Measurements from ENCODE around the gene SYNJ2BP.
"Not testable (repeated sequence)": the region's sequence is repeated elsewhere in the genome, so short reads cannot be mapped to it uniquely, and the experiment has no call there.

SYNJ2BP gene

DNA sequence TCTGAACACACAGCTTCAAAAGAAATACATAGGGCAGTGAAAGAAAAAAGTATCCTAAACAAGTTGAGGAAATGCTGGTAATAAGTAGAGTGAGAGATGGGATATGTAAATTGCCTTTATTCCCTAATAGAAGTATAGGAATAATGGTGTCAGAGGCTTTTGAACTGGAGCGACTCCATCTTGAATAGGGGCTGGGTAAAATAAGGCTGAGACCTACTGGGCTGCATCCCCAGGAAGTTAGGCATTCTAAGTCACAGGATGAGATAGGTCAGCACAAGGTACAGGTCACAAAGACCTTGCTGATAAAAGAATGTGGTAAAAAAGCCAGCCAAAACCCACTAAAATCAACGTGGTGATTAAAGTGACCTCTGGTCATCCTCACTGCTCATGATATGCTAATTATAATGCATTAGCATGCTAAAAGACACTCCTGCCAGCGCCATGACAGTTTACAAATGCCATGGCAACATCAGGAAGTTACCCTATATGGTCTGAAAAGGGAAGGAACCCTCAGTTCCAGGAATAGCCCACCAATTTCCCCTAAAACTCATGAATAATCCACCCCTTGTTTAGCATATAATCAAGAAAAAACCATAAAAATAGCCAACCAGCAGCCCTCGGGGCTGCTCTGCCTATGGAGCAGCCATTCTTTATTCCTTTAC is 2.5 kb upstream of the SYNJ2BP start:
- not testable (repeated sequence) for H3K27ac ChIP-seq (ENCODE audit: insufficient read depth, low read depth, low read length, poor library complexity, severe bottlenecking); H3K4me3 ChIP-seq (ENCODE audit: insufficient read depth, low read depth, low read length); H3K4me1 ChIP-seq (ENCODE audit: control insufficient read depth, insufficient read depth, low read length); H3K9me3 ChIP-seq (ENCODE audit: control insufficient read depth, low read length); H3K36me3 ChIP-seq (ENCODE audit: control insufficient read depth, insufficient read depth, low read length); H3K27me3 ChIP-seq (ENCODE audit: control insufficient read depth, insufficient read depth, low read length, poor library complexity, severe bottlenecking)
- WGBS, 2 experiments, result 62 to 69% methylated on average over 4 of the region's 4 CpGs

DNA sequence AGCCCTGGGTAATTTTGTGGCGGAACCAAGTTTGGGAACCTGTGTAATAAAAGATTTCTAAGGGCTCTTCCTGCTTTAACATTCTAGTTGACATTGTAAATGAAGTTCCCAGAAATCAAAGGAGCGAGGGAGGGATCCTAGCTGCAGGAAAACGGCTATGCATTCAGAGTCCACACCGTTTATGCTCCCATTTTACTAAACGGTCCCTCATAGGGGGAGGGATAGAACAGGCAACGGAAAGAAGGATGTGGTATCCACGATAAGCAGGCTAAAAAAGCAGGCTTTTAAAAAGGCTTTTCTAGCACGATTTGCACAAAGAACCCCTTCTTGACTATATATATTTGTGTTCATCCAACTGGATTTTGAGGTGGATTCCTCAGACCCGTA is 559 bp downstream of the SYNJ2BP start:
- peaks cover 6% of the 10 kb centered on the region for H3K4me1 ChIP-seq (ENCODE audit: control insufficient read depth, insufficient read depth, low read length)
- H3K27ac ChIP-seq (ENCODE audit: insufficient read depth, low read depth, low read length, poor library complexity, severe bottlenecking), result no peak overlapping the region
- H3K9me3 ChIP-seq (ENCODE audit: control insufficient read depth, low read length), result no peaks in the 10 kb centered on the region
- WGBS, 2 experiments, result 5% methylated on average over 8 to 9 of the region's 9 CpGs
- H3K36me3 ChIP-seq (ENCODE audit: control insufficient read depth, insufficient read depth, low read length), result no peaks in the 10 kb centered on the region
- H3K27me3 ChIP-seq (ENCODE audit: control insufficient read depth, insufficient read depth, low read length, poor library complexity, severe bottlenecking), result no peaks in the 10 kb centered on the region
- H3K4me3 ChIP-seq (ENCODE audit: insufficient read depth, low read depth, low read length), result peak overlapping the region; percentile 88

DNA sequence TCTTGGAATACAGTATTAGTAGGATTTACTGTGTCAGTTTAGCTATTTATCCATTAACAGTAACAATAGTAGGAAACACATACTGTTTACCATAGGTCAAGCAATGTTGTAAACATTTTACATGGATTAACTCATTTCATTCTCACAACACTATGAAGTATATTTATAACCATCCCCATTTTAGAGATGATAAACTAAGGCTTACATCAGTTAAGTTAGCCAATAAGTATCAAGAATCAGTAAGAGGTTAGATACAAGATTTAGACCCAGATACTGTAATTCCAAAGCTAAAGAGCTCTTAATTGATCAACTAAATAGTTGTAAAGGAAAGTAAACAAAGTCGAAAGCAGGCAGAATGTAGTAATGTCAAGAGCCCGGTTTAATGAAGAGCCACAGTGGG is 1.1 kb downstream of the SYNJ2BP start:
- H3K27ac ChIP-seq (ENCODE audit: insufficient read depth, low read depth, low read length, poor library complexity, severe bottlenecking), result no peak overlapping the region
- H3K27me3 ChIP-seq (ENCODE audit: control insufficient read depth, insufficient read depth, low read length, poor library complexity, severe bottlenecking), result no peaks in the 10 kb centered on the region
- peaks cover 6% of the 10 kb centered on the region for H3K4me1 ChIP-seq (ENCODE audit: control insufficient read depth, insufficient read depth, low read length)
- 56 to 63% methylated on average over 2 of the region's 2 CpGs for WGBS, 2 experiments
- H3K9me3 ChIP-seq (ENCODE audit: control insufficient read depth, low read length), result no peaks in the 10 kb centered on the region
- no peak overlapping the region for H3K4me3 ChIP-seq (ENCODE audit: insufficient read depth, low read depth, low read length)
- H3K36me3 ChIP-seq (ENCODE audit: control insufficient read depth, insufficient read depth, low read length), result no peaks in the 10 kb centered on the region

DNA sequence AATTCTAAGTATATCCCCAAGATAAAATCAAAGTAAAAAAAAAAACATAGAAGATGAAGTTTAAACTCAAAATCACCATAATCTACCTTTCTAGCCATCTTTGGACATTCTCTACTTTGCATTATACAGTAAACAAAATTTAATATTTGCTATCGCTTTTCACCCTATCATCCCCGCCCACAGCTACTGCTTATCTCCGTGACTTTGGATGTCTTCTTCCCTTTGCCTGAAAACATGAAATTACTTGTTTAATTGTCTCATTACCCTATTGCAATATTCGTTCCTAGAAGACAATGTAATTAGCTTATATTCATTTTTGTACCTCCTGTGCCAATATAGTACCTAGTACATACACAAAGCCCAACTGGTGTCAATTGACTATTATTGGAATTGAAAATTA is 9.3 kb downstream of the SYNJ2BP start:
- no peaks in the 10 kb centered on the region for H3K9me3 ChIP-seq (ENCODE audit: control insufficient read depth, low read length)
- no peak overlapping the region for H3K4me3 ChIP-seq (ENCODE audit: insufficient read depth, low read depth, low read length)
- no peaks in the 10 kb centered on the region for H3K4me1 ChIP-seq (ENCODE audit: control insufficient read depth, insufficient read depth, low read length)
- H3K27ac ChIP-seq (ENCODE audit: insufficient read depth, low read depth, low read length, poor library complexity, severe bottlenecking), result no peak overlapping the region
- H3K27me3 ChIP-seq (ENCODE audit: control insufficient read depth, insufficient read depth, low read length, poor library complexity, severe bottlenecking), result no peaks in the 10 kb centered on the region
- no peaks in the 10 kb centered on the region for H3K36me3 ChIP-seq (ENCODE audit: control insufficient read depth, insufficient read depth, low read length)
- WGBS, 2 experiments, result 88 to 98% methylated on average over 4 of the region's 4 CpGs

DNA sequence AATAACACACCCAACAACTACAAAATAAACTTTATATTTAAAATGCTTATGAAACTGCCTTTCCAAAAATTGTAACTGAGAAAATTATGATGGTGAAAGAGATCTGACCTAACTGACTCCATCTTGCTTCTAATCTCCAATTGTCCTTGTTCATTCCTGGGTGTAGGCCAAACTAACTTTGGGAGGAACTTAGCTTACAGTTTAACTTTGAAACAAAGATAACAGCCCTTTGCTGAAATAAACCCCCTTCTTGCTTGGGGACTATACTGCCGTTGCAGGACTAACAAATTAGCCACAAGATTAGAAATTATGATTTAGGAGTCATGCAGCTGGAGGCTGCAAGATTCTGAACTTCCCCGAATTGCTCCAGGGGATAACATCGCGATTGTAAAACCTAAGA is 10.7 kb downstream of the SYNJ2BP start:
- H3K9me3 ChIP-seq (ENCODE audit: control insufficient read depth, low read length); H3K36me3 ChIP-seq (ENCODE audit: control insufficient read depth, insufficient read depth, low read length); H3K4me3 ChIP-seq (ENCODE audit: insufficient read depth, low read depth, low read length); H3K4me1 ChIP-seq (ENCODE audit: control insufficient read depth, insufficient read depth, low read length); H3K27ac ChIP-seq (ENCODE audit: insufficient read depth, low read depth, low read length, poor library complexity, severe bottlenecking); H3K27me3 ChIP-seq (ENCODE audit: control insufficient read depth, insufficient read depth, low read length, poor library complexity, severe bottlenecking): not testable (repeated sequence)
- 92% methylated on average over 4 of the region's 4 CpGs for WGBS, 2 experiments

DNA sequence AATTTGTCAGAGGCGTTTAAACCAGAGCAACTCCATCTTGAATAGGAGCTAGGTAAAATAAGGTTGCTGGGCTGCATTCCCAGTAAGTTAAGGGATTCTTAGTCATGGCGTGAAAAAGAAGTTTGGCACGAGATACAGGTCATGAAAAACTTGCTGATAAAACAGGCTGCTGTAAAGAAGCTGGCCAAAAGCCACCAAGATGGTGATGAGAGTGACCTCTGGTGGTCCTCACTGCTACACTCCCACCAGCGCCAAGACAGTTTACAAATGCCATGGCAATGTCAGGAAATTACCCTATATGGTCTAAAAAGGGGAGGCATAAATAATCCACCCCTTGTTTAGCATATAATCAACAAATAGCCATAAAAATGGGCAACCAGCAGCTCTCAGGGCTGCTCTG is 13.6 kb downstream of the SYNJ2BP start:
- not testable (repeated sequence) for H3K27ac ChIP-seq (ENCODE audit: insufficient read depth, low read depth, low read length, poor library complexity, severe bottlenecking); H3K4me1 ChIP-seq (ENCODE audit: control insufficient read depth, insufficient read depth, low read length); H3K9me3 ChIP-seq (ENCODE audit: control insufficient read depth, low read length); H3K36me3 ChIP-seq (ENCODE audit: control insufficient read depth, insufficient read depth, low read length); H3K4me3 ChIP-seq (ENCODE audit: insufficient read depth, low read depth, low read length); H3K27me3 ChIP-seq (ENCODE audit: control insufficient read depth, insufficient read depth, low read length, poor library complexity, severe bottlenecking)
- 57 to 76% methylated on average over 3 to 4 of the region's 4 CpGs for WGBS, 2 experiments

DNA sequence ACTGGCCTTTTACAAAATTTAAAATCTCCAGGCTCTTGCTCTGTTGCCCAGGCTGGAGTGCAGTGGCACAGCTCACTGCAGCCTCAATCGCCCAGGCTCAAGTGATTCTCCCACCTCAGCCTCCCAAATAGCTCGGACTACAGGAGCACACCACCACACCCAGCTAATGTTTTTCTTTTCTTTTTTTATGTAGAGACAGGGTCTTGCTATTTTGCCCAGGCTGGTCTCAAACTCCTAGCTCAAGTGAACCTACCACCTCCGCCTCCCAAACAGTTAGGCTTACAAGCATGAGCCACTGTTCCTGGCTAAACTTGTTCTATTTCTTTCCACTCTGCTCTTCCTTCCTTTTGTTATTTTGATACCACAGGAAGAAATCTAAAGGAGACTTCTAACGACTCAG is 15.2 kb downstream of the SYNJ2BP start:
- H3K4me1 ChIP-seq (ENCODE audit: control insufficient read depth, insufficient read depth, low read length), result no peaks in the 10 kb centered on the region
- H3K27ac ChIP-seq (ENCODE audit: insufficient read depth, low read depth, low read length, poor library complexity, severe bottlenecking), result no peak overlapping the region
- 73 to 83% methylated on average over 4 of the region's 4 CpGs for WGBS, 2 experiments
- no peaks in the 10 kb centered on the region for H3K27me3 ChIP-seq (ENCODE audit: control insufficient read depth, insufficient read depth, low read length, poor library complexity, severe bottlenecking)
- H3K36me3 ChIP-seq (ENCODE audit: control insufficient read depth, insufficient read depth, low read length), result no peaks in the 10 kb centered on the region
- H3K9me3 ChIP-seq (ENCODE audit: control insufficient read depth, low read length), result no peaks in the 10 kb centered on the region
- H3K4me3 ChIP-seq (ENCODE audit: insufficient read depth, low read depth, low read length), result no peak overlapping the region

DNA sequence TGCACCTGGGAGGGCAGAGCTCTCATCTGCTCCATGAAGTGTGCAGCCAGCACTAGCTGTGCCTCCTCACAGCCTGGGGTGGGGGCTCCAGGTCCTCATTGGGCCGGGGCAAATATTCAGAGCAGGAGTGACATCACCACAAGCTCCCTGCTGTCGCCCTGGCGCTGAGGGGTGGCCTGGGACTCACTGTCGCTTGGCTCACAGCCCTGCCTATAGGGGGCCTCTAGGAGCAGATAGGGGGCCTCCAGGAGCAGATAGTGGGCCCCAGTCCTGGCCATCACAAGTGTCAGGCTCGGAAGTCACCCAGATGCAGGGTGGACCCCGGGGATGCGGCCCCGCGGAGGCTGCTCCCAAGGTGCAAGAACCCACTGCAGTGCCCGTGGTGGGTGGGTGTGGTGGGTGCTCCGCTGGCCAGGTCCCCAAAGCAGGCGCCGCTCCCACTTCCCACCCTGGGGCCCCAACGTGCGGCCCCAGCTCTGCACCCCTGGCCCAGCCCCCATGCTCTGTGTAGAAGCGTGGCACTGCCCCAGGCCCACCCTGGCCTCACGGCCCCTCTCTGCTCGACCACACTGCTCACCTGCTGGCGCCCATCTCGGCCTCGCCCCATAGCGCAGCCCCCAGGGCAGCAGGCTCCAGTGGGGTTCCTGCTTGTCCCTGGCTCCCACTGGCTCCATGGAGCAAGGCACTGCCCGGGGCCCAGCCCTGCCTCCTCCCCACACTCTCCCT is 18.0 kb downstream of the SYNJ2BP start:
- 94 to 96% methylated on average over 23 of the region's 23 CpGs for WGBS, 2 experiments
- H3K27ac ChIP-seq (ENCODE audit: insufficient read depth, low read depth, low read length, poor library complexity, severe bottlenecking), result no peak overlapping the region
- H3K36me3 ChIP-seq (ENCODE audit: control insufficient read depth, insufficient read depth, low read length), result no peaks in the 10 kb centered on the region
- H3K4me3 ChIP-seq (ENCODE audit: insufficient read depth, low read depth, low read length), result no peak overlapping the region
- H3K27me3 ChIP-seq (ENCODE audit: control insufficient read depth, insufficient read depth, low read length, poor library complexity, severe bottlenecking), result no peaks in the 10 kb centered on the region
- no peaks in the 10 kb centered on the region for H3K4me1 ChIP-seq (ENCODE audit: control insufficient read depth, insufficient read depth, low read length)
- H3K9me3 ChIP-seq (ENCODE audit: control insufficient read depth, low read length), result no peaks in the 10 kb centered on the region

DNA sequence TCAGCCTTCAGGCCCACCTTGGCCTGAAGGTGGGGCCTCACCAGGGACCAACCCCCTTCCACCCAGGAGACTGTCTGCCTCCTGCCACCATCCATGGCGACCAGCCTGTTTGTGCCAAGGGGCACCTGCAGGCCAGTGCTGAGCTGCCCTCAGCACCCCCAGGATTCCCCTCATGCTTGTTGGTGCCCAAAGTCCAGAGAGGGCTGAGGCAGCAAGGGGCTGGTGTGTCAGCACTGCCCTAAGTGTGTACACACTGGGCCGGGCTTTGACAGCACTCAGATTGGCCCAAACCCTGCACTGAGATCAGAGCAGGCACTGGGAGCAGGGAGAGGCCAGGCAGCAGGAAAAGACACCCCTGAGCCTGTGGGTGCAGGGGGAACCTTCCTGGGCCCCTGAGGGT is 18.6 kb downstream of the SYNJ2BP start:
- 97 to 98% methylated on average over 2 of the region's 2 CpGs for WGBS, 2 experiments

DNA sequence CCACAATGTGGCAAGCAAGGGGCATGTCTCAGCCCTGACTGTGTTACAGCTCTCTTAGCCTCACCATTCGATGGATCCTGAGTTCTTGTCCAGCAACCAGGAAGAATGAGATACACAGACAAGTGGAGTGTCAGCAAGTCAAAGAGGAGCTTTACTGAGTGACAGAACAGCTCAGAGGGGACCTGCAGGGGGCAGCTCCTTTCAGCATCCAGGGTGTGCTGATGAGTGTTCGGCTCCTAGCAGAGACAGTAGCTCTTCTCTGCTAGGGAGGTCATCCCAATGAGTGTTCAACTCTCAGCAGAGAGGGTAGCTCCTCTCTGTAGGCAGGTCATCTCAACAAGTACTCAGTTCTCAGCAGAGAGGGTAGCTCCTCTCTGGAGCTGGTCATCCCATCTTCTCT is 19.1 kb downstream of the SYNJ2BP start:
- Histone ChIP-seq H3K4me1 (ENCODE audit: control insufficient read depth, insufficient read depth, low read length) (no peaks in the 10 kb centered on the region), H3K9me3 (ENCODE audit: control insufficient read depth, low read length) (no peaks in the 10 kb centered on the region), H3K27me3 (ENCODE audit: control insufficient read depth, insufficient read depth, low read length, poor library complexity, severe bottlenecking) (no peaks in the 10 kb centered on the region), H3K27ac (ENCODE audit: insufficient read depth, low read depth, low read length, poor library complexity, severe bottlenecking) (no peak overlapping the region), H3K36me3 (ENCODE audit: control insufficient read depth, insufficient read depth, low read length) (no peaks in the 10 kb centered on the region), H3K4me3 (ENCODE audit: insufficient read depth, low read depth, low read length) (no peak overlapping the region)
- 95 to 96% methylated on average over 2 of the region's 2 CpGs for WGBS, 2 experiments

More for the DNA sequence above, 18.6 kb downstream of the SYNJ2BP start:
- no peaks in the 10 kb centered on the region for H3K36me3 ChIP-seq (ENCODE audit: control insufficient read depth, insufficient read depth, low read length)
- H3K27ac ChIP-seq (ENCODE audit: insufficient read depth, low read depth, low read length, poor library complexity, severe bottlenecking), result no peak overlapping the region
- H3K4me1 ChIP-seq (ENCODE audit: control insufficient read depth, insufficient read depth, low read length), result no peaks in the 10 kb centered on the region
- H3K9me3 ChIP-seq (ENCODE audit: control insufficient read depth, low read length), result no peaks in the 10 kb centered on the region
- no peaks in the 10 kb centered on the region for H3K27me3 ChIP-seq (ENCODE audit: control insufficient read depth, insufficient read depth, low read length, poor library complexity, severe bottlenecking)
- H3K4me3 ChIP-seq (ENCODE audit: insufficient read depth, low read depth, low read length), result no peak overlapping the region
